DND-41 (cell line): ENCODE results near the gene PSEN2.

Experiments used
- EZH2 ChIP-seq: IDR thresholded peaks from 3 replicates; pipeline ENCODE4 v1.6.1; 2012; ENCODE audit warnings: borderline replicate concordance, low read depth, mild to moderate bottlenecking, moderate library complexity, low read length, inconsistent platforms; ENCODE audit not compliant: severe bottlenecking
- TF ChIP-seq, protein P1 (sequence below): IDR thresholded peaks from 2 replicates; pipeline ENCODE4 v1.5.1; 2012; ENCODE audit warnings: borderline replicate concordance, low read length, moderate library complexity, mild to moderate bottlenecking; ENCODE audit not compliant: poor library complexity, severe bottlenecking; ENCODE audit errors: extremely low read depth

DNA sequence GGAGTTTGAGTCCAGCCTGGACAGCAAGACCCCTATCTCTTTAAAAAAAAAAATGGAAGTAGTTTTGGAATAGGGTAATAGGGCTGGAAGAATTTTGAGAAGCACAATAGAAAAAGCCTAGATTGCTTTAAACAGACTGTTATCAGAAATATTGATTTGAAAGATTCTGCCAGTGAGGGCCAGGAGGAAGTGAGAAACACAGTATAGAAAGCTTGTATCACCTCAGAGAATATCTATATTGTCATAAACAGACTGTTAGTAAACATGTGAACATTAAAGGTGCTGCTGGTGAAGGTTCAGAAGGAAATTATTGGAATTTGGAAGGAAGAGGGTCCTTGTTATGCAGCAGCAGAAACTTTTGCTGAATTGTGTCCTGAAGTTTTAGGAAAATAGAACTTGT is 24.8 kb upstream of the PSEN2 start:
- TF ChIP-seq, protein P1, sequence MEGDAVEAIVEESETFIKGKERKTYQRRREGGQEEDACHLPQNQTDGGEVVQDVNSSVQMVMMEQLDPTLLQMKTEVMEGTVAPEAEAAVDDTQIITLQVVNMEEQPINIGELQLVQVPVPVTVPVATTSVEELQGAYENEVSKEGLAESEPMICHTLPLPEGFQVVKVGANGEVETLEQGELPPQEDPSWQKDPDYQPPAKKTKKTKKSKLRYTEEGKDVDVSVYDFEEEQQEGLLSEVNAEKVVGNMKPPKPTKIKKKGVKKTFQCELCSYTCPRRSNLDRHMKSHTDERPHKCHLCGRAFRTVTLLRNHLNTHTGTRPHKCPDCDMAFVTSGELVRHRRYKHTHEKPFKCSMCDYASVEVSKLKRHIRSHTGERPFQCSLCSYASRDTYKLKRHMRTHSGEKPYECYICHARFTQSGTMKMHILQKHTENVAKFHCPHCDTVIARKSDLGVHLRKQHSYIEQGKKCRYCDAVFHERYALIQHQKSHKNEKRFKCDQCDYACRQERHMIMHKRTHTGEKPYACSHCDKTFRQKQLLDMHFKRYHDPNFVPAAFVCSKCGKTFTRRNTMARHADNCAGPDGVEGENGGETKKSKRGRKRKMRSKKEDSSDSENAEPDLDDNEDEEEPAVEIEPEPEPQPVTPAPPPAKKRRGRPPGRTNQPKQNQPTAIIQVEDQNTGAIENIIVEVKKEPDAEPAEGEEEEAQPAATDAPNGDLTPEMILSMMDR, result no peak
- no peak for TF ChIP-seq EZH2
